Measurements from ENCODE around the gene EPHA4.
A peak's percentile ranks its signal among the peaks of the same experiment; 100 is the strongest.

Gene EPHA4

GRCh38 chr2:221502270-221503010, 69.7 kb downstream of the EPHA4 start:
- Histone ChIP-seq H3K4me3 (ENCODE audit: low read length, poor library complexity, severe bottlenecking) (no peak overlapping the region), H2AFZ (ENCODE audit: low read length) (no peak overlapping the region)

GRCh38 chr2:221501883-221502269, 70.2 kb downstream of the EPHA4 start:
- H3K36me3 ChIP-seq (ENCODE audit: insufficient read depth, low read length) = no peaks in the 10 kb centered on the region
- no peaks in the 10 kb centered on the region for H4K20me1 ChIP-seq (ENCODE audit: insufficient read depth, low read length, poor library complexity, severe bottlenecking)
- H3F3A ChIP-seq (ENCODE audit: low read depth) = no peaks in the 10 kb centered on the region
- H3K79me2 ChIP-seq (ENCODE audit: insufficient read depth, low read length) = no peaks in the 10 kb centered on the region
- H3K9me2 ChIP-seq (replicated peaks; ENCODE audit: low read depth, low read length) = no peaks in the 10 kb centered on the region
- H3K4me2 ChIP-seq (ENCODE audit: low read depth, low read length, poor library complexity, severe bottlenecking) = no peak overlapping the region
- H3K9me3 ChIP-seq (ENCODE audit: insufficient read depth, low read depth, low read length) = no peaks in the 10 kb centered on the region
- TF ChIP-seq CTCF (conservative IDR thresholded peaks at IDR 0.05; ENCODE audit: low read length) (no peak), EZH2phosphoT487 (IDR thresholded peaks at IDR 0.05; ENCODE audit: borderline replicate concordance) (no peak)
- no peaks in the 10 kb centered on the region for H3K27me3 ChIP-seq (ENCODE audit: insufficient read depth, low read length, poor library complexity, severe bottlenecking)
- H3K9ac ChIP-seq (ENCODE audit: low read depth, low read length, poor library complexity, severe bottlenecking) = no peak overlapping the region
- H2AFZ ChIP-seq (ENCODE audit: low read length) = no peak overlapping the region
- H3K4me3 ChIP-seq (ENCODE audit: low read length, poor library complexity, severe bottlenecking) = no peak overlapping the region
- H3K4me1 ChIP-seq (ENCODE audit: insufficient read depth, low read length, poor library complexity, severe bottlenecking) = peaks cover 30% of the 10 kb centered on the region

More at GRCh38 chr2:221502270-221503010, 69.7 kb downstream of the EPHA4 start:
- Histone ChIP-seq H3K9me3 (ENCODE audit: insufficient read depth, low read depth, low read length) (no peaks in the 10 kb centered on the region), H3K36me3 (ENCODE audit: insufficient read depth, low read length) (no peaks in the 10 kb centered on the region), H3K4me2 (ENCODE audit: low read depth, low read length, poor library complexity, severe bottlenecking) (peak overlapping the region; percentile 46), H3K9me2 (replicated peaks; ENCODE audit: low read depth, low read length) (no peaks in the 10 kb centered on the region), H4K20me1 (ENCODE audit: insufficient read depth, low read length, poor library complexity, severe bottlenecking) (no peaks in the 10 kb centered on the region), H3K9ac (ENCODE audit: low read depth, low read length, poor library complexity, severe bottlenecking) (no peak overlapping the region), H3F3A (ENCODE audit: low read depth) (no peaks in the 10 kb centered on the region), H3K4me1 (ENCODE audit: insufficient read depth, low read length, poor library complexity, severe bottlenecking) (peaks cover 30% of the 10 kb centered on the region), H3K79me2 (ENCODE audit: insufficient read depth, low read length) (no peaks in the 10 kb centered on the region), H3K27me3 (ENCODE audit: insufficient read depth, low read length, poor library complexity, severe bottlenecking) (no peaks in the 10 kb centered on the region)
- TF ChIP-seq EZH2phosphoT487 (IDR thresholded peaks at IDR 0.05; ENCODE audit: borderline replicate concordance) = no peak
- no peak for TF ChIP-seq CTCF (conservative IDR thresholded peaks at IDR 0.05; ENCODE audit: low read length)

- Histone ChIP-seq H3K4me2 (ENCODE audit: low read depth, low read length, poor library complexity, severe bottlenecking) (no peak overlapping the region), H3K36me3 (ENCODE audit: insufficient read depth, low read length) (no peaks in the 10 kb centered on the region), H3F3A (ENCODE audit: low read depth) (no peaks in the 10 kb centered on the region), H3K4me3 (ENCODE audit: low read length, poor library complexity, severe bottlenecking) (no peak overlapping the region), H3K4me1 (ENCODE audit: insufficient read depth, low read length, poor library complexity, severe bottlenecking) (peaks cover 30% of the 10 kb centered on the region), H2AFZ (ENCODE audit: low read length) (no peak overlapping the region), H3K79me2 (ENCODE audit: insufficient read depth, low read length) (no peaks in the 10 kb centered on the region), H3K27me3 (ENCODE audit: insufficient read depth, low read length, poor library complexity, severe bottlenecking) (no peaks in the 10 kb centered on the region), H3K9me2 (replicated peaks; ENCODE audit: low read depth, low read length) (no peaks in the 10 kb centered on the region), H4K20me1 (ENCODE audit: insufficient read depth, low read length, poor library complexity, severe bottlenecking) (no peaks in the 10 kb centered on the region), H3K9me3 (ENCODE audit: insufficient read depth, low read depth, low read length) (no peaks in the 10 kb centered on the region), H3K9ac (ENCODE audit: low read depth, low read length, poor library complexity, severe bottlenecking) (no peak overlapping the region)
- no peak for TF ChIP-seq EZH2phosphoT487 (IDR thresholded peaks at IDR 0.05; ENCODE audit: borderline replicate concordance)
- TF ChIP-seq CTCF (conservative IDR thresholded peaks at IDR 0.05; ENCODE audit: low read length) = no peak
These were observed 70.8 kb downstream of the EPHA4 start for GRCh38 chr2:221501210-221501882.

Data from Loucy (cell line).